ENCODE data around the gene PNPLA1.

PNPLA1 gene

GRCh38 chr6:36273067-36273466 is 3.2 kb downstream of the PNPLA1 start:
- no peak overlapping the region for H3K4me3 ChIP-seq (ENCODE audit: low read depth, low read length)
- no peak for TF ChIP-seq CTCF (conservative IDR thresholded peaks at IDR 0.05; ENCODE audit: low read depth, low read length)
- DNase-seq (ENCODE audit: low read depth): no peak

GRCh38 chr6:36273802-36274514 is 4.1 kb downstream of the PNPLA1 start:
- H3K4me3 ChIP-seq (ENCODE audit: low read depth, low read length): no peak overlapping the region
- no peak for TF ChIP-seq CTCF (conservative IDR thresholded peaks at IDR 0.05; ENCODE audit: low read depth, low read length)
- DNase-seq (ENCODE audit: low read depth): no peak

- DNase-seq (ENCODE audit: low read depth): no peak
- TF ChIP-seq CTCF (conservative IDR thresholded peaks at IDR 0.05; ENCODE audit: low read depth, low read length): no peak
- H3K4me3 ChIP-seq (ENCODE audit: low read depth, low read length): no peak overlapping the region
Observed at GRCh38 chr6:36276581-36277536, 7.0 kb downstream of the PNPLA1 start.

GRCh38 chr6:36277946-36278470 is 8.1 kb downstream of the PNPLA1 start:
- no peak for TF ChIP-seq CTCF (conservative IDR thresholded peaks at IDR 0.05; ENCODE audit: low read depth, low read length)
- H3K4me3 ChIP-seq (ENCODE audit: low read depth, low read length): no peak overlapping the region
- no peak for DNase-seq (ENCODE audit: low read depth)

- no peak for DNase-seq (ENCODE audit: low read depth)
- no peak for TF ChIP-seq CTCF (conservative IDR thresholded peaks at IDR 0.05; ENCODE audit: low read depth, low read length)
- no peak overlapping the region for H3K4me3 ChIP-seq (ENCODE audit: low read depth, low read length)
Observed at GRCh38 chr6:36280467-36280866, 10.6 kb downstream of the PNPLA1 start.

GRCh38 chr6:36280983-36281382 is 11.1 kb downstream of the PNPLA1 start:
- H3K4me3 ChIP-seq (ENCODE audit: low read depth, low read length): no peak overlapping the region
- no peak for DNase-seq (ENCODE audit: low read depth)
- no peak for TF ChIP-seq CTCF (conservative IDR thresholded peaks at IDR 0.05; ENCODE audit: low read depth, low read length)
